ENCODE measurements around the gene DBP.

The DBP gene

DNA sequence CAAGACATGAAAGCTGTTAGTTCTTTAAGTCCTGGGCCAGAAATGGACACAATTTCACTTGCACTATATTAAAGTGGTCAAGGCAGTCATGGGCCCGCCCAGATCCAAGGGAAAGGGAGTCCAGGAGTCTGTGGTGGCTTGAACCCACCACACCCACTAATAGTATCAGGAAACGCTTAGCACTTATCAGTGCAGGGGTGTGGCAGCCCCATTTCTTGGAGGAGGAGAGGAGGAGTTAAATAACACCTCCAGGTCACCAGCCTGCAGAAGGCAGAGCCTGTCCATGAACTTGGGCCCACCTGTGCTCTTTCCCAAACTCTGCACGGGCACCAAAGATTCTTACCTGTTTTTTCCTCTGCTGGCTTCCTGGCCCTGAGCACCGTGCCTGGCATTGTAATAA, 41.0 kb upstream of the DBP start:
- WGBS, 2 donors (ENCODE audit: extremely low coverage in 2 of 2, insufficient read length in 2 of 2, insufficient replicate concordance in 1 of 2): no CpG with 5 or more reads among the region's 4 CpGs
- H3K23ac ChIP-seq (ENCODE audit: low read depth, low read length, poor library complexity): no peak overlapping the region
- H3K4ac ChIP-seq (ENCODE audit: low read length): no peak overlapping the region
- H2BK12ac ChIP-seq (ENCODE audit: low read length): no peak overlapping the region
- no peak overlapping the region for H2BK120ac ChIP-seq (ENCODE audit: low read depth, low read length)
- H3K4me2 ChIP-seq (ENCODE audit: insufficient read depth, low read length, poor library complexity, severe bottlenecking): no peak overlapping the region
- H3K9ac ChIP-seq (ENCODE audit: low read depth, low read length, poor library complexity): no peak overlapping the region
- no peaks in the 10 kb centered on the region for H3K36me3 ChIP-seq (replicated peaks in 1 of 2; ENCODE audit: control insufficient read depth in 2 of 2, insufficient read depth in 2 of 2, low read length in 2 of 2)
- H3K9me3 ChIP-seq (replicated peaks in 1 of 2; ENCODE audit: control insufficient read depth in 2 of 2, insufficient read depth in 1 of 2, low read depth in 1 of 2, low read length in 2 of 2): no peaks in the 10 kb centered on the region
- no peak for DNase-seq (ENCODE audit: low spot score)
- no peak overlapping the region for H4K8ac ChIP-seq (ENCODE audit: low read depth, low read length)
- no peak overlapping the region for H3K27ac ChIP-seq (replicated peaks; ENCODE audit: low read length)
- H2BK15ac ChIP-seq (ENCODE audit: low read length): no peak overlapping the region
- peaks cover 9% of the 10 kb centered on the region in 2 donors for H3K4me1 ChIP-seq (ENCODE audit: control insufficient read depth in 2 of 2, insufficient read depth in 1 of 2, low read depth in 1 of 2, low read length in 2 of 2)
- no peak overlapping the region for H3K4me3 ChIP-seq (ENCODE audit: low read length in 2 of 2)
- H2AFZ ChIP-seq (ENCODE audit: low read length): no peak overlapping the region
- H3K27me3 ChIP-seq (ENCODE audit: control insufficient read depth in 3 of 3, insufficient read depth in 3 of 3, low read depth in 1 of 3, low read length in 3 of 3): peaks cover 0 to 10% (median 6%) of the 10 kb centered on the region in 3 experiments
- no peak overlapping the region for H3K18ac ChIP-seq (ENCODE audit: low read length)
- no peaks in the 10 kb centered on the region for H3K79me1 ChIP-seq (ENCODE audit: low read depth, low read length)
- H2AK5ac ChIP-seq (ENCODE audit: low read depth, low read length): no peak overlapping the region
- no peak overlapping the region for H2BK5ac ChIP-seq (ENCODE audit: low read length)
- H4K91ac ChIP-seq (ENCODE audit: low read depth, low read length, poor library complexity): no peak overlapping the region
- no peak overlapping the region for H3K14ac ChIP-seq (ENCODE audit: low read length)

DNA sequence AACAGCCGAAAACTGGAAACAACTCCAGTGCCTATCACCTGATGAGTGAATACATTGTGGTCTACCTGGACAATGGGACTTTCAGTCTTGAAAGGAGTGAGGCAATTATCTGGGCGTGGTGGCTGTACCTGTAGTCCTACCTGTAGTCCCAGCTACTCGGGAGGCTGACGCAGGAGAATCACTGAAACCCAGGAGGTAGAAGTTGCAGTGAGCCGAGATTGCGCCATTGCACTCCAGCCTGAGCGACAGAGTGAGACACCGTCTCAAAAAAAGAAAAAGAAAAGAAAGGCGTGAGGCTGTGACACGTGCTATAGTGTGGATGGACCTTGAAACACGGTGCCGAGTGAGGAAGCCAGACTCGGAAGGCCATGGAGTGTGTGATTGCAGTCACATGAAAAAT, 39.7 kb upstream of the DBP start:
- H3K27ac ChIP-seq (replicated peaks; ENCODE audit: low read length): no peak overlapping the region
- no peak overlapping the region for H3K4ac ChIP-seq (ENCODE audit: low read length)

GRCh38 chr19:48676487-48676886, 39.3 kb upstream of the DBP start:
- Histone ChIP-seq H2AK5ac (ENCODE audit: low read depth, low read length) (peak overlapping the region; percentile 77), H2BK5ac (ENCODE audit: low read length) (no peak overlapping the region), H2BK15ac (ENCODE audit: low read length) (no peak overlapping the region), H3K27me3 (ENCODE audit: control insufficient read depth in 3 of 3, insufficient read depth in 3 of 3, low read depth in 1 of 3, low read length in 3 of 3) (peaks cover 0 to 15% (median 6%) of the 10 kb centered on the region in 3 experiments), H3K9ac (ENCODE audit: low read depth, low read length, poor library complexity) (no peak overlapping the region), H2BK120ac (ENCODE audit: low read depth, low read length) (no peak overlapping the region), H3K4ac (ENCODE audit: low read length) (no peak overlapping the region), H3K79me1 (ENCODE audit: low read depth, low read length) (no peaks in the 10 kb centered on the region), H3K9me3 (replicated peaks in 1 of 2; ENCODE audit: control insufficient read depth in 2 of 2, insufficient read depth in 1 of 2, low read depth in 1 of 2, low read length in 2 of 2) (no peaks in the 10 kb centered on the region), H3K23ac (ENCODE audit: low read depth, low read length, poor library complexity) (no peak overlapping the region), H3K4me3 (ENCODE audit: low read length in 2 of 2) (no peak overlapping the region), H3K4me2 (ENCODE audit: insufficient read depth, low read length, poor library complexity, severe bottlenecking) (no peak overlapping the region), H3K4me1 (ENCODE audit: control insufficient read depth in 2 of 2, insufficient read depth in 1 of 2, low read depth in 1 of 2, low read length in 2 of 2) (peaks cover 11 to 12% of the 10 kb centered on the region in 2 donors), H3K14ac (ENCODE audit: low read length) (no peak overlapping the region), H2BK12ac (ENCODE audit: low read length) (peak overlapping the region; percentile 68), H2AFZ (ENCODE audit: low read length) (no peak overlapping the region), H4K8ac (ENCODE audit: low read depth, low read length) (no peak overlapping the region), H3K27ac (replicated peaks; ENCODE audit: low read length) (no peak overlapping the region), H3K36me3 (replicated peaks in 1 of 2; ENCODE audit: control insufficient read depth in 2 of 2, insufficient read depth in 2 of 2, low read length in 2 of 2) (no peaks in the 10 kb centered on the region), H4K91ac (ENCODE audit: low read depth, low read length, poor library complexity) (no peak overlapping the region), H3K18ac (ENCODE audit: low read length) (peak overlapping the region; percentile 62)
- DNase-seq (ENCODE audit: low spot score): no peak
- no CpG with 5 or more reads among the region's 17 CpGs for WGBS, 2 donors (ENCODE audit: extremely low coverage in 2 of 2, insufficient read length in 2 of 2, insufficient replicate concordance in 1 of 2)

More for the DNA sequence above, 39.7 kb upstream of the DBP start:
- no peak for DNase-seq (ENCODE audit: low spot score)
- H2BK12ac ChIP-seq (ENCODE audit: low read length): no peak overlapping the region
- H3K9me3 ChIP-seq (replicated peaks in 1 of 2; ENCODE audit: control insufficient read depth in 2 of 2, insufficient read depth in 1 of 2, low read depth in 1 of 2, low read length in 2 of 2): no peaks in the 10 kb centered on the region
- no peak overlapping the region for H2BK15ac ChIP-seq (ENCODE audit: low read length)
- H3K18ac ChIP-seq (ENCODE audit: low read length): peak overlapping the region; percentile 19
- H3K9ac ChIP-seq (ENCODE audit: low read depth, low read length, poor library complexity): no peak overlapping the region
- peaks cover 11 to 12% of the 10 kb centered on the region in 2 donors for H3K4me1 ChIP-seq (ENCODE audit: control insufficient read depth in 2 of 2, insufficient read depth in 1 of 2, low read depth in 1 of 2, low read length in 2 of 2)
- H2AK5ac ChIP-seq (ENCODE audit: low read depth, low read length): no peak overlapping the region
- H3K27me3 ChIP-seq (ENCODE audit: control insufficient read depth in 3 of 3, insufficient read depth in 3 of 3, low read depth in 1 of 3, low read length in 3 of 3): peaks cover 0 to 15% (median 6%) of the 10 kb centered on the region in 3 experiments
- H4K8ac ChIP-seq (ENCODE audit: low read depth, low read length): no peak overlapping the region
- no CpG with 5 or more reads among the region's 13 CpGs for WGBS, 2 donors (ENCODE audit: extremely low coverage in 2 of 2, insufficient read length in 2 of 2, insufficient replicate concordance in 1 of 2)
- no peak overlapping the region for H2BK120ac ChIP-seq (ENCODE audit: low read depth, low read length)
- no peaks in the 10 kb centered on the region for H3K79me1 ChIP-seq (ENCODE audit: low read depth, low read length)
- H3K4me2 ChIP-seq (ENCODE audit: insufficient read depth, low read length, poor library complexity, severe bottlenecking): no peak overlapping the region
- no peak overlapping the region for H2BK5ac ChIP-seq (ENCODE audit: low read length)
- no peak overlapping the region for H3K14ac ChIP-seq (ENCODE audit: low read length)
- no peaks in the 10 kb centered on the region for H3K36me3 ChIP-seq (replicated peaks in 1 of 2; ENCODE audit: control insufficient read depth in 2 of 2, insufficient read depth in 2 of 2, low read length in 2 of 2)
- no peak overlapping the region for H2AFZ ChIP-seq (ENCODE audit: low read length)
- H4K91ac ChIP-seq (ENCODE audit: low read depth, low read length, poor library complexity): no peak overlapping the region
- no peak overlapping the region for H3K23ac ChIP-seq (ENCODE audit: low read depth, low read length, poor library complexity)
- no peak overlapping the region for H3K4me3 ChIP-seq (ENCODE audit: low read length in 2 of 2)

DNA sequence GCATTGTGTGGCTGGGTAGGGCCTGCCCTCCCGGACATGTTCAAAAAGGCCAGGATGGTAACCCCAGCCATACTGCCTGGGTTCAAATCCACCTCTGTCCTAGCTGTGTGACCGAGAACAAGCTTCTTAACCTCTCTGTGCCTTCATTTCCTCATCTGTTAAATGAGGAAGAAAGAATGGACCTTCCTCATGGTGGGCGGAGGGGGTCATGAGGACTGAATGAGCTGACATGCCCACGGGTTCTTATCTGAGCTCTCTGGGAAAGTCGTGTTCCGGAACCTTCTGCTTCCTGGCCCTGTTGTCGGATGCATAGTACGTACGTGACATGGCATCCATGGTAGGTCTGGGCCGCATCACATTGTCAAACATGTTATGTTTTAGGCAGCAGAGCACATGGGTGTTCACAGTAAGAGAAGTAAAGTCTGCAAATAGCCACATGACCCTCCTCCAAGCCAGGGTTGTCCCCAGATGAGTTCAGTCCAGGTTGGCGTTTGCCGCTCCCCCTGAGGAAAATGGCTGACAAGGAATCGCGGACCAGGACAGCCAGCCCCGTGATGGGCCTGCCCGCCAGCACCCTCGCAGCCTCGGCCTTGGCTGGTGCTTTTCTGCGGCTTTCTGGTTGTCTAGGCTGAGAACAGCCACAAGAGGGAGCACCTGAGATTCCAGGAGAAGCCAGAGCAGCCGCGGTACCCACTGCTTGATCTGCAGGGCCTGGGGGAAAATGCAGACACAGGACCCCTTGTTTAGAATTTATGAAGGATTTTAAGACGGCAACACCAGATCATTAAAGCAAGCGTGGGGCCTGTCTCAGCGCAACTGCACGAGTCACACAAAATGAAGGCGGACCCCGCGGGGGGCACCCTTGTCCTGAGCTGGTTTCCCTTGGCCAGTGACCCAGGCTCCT, 38.0 kb upstream of the DBP start:
- no peak overlapping the region for H3K4me3 ChIP-seq (ENCODE audit: low read length in 2 of 2)
- no peak overlapping the region for H4K91ac ChIP-seq (ENCODE audit: low read depth, low read length, poor library complexity)
- peaks cover 12 to 13% of the 10 kb centered on the region in 2 donors for H3K4me1 ChIP-seq (ENCODE audit: control insufficient read depth in 2 of 2, insufficient read depth in 1 of 2, low read depth in 1 of 2, low read length in 2 of 2)
- no peak overlapping the region for H2BK120ac ChIP-seq (ENCODE audit: low read depth, low read length)
- peak; percentile 82 for DNase-seq (ENCODE audit: low spot score)
- no CpG with 5 or more reads among the region's 28 CpGs for WGBS, 2 donors (ENCODE audit: extremely low coverage in 2 of 2, insufficient read length in 2 of 2, insufficient replicate concordance in 1 of 2)
- peak overlapping the region; percentile 6 for H3K18ac ChIP-seq (ENCODE audit: low read length)
- H3K9ac ChIP-seq (ENCODE audit: low read depth, low read length, poor library complexity): no peak overlapping the region
- H3K79me1 ChIP-seq (ENCODE audit: low read depth, low read length): no peaks in the 10 kb centered on the region
- no peaks in the 10 kb centered on the region for H3K36me3 ChIP-seq (replicated peaks in 1 of 2; ENCODE audit: control insufficient read depth in 2 of 2, insufficient read depth in 2 of 2, low read length in 2 of 2)
- no peak overlapping the region for H2BK15ac ChIP-seq (ENCODE audit: low read length)
- H3K27me3 ChIP-seq (ENCODE audit: control insufficient read depth in 3 of 3, insufficient read depth in 3 of 3, low read depth in 1 of 3, low read length in 3 of 3): peaks cover 0 to 15% (median 6%) of the 10 kb centered on the region in 3 experiments
- H3K4me2 ChIP-seq (ENCODE audit: insufficient read depth, low read length, poor library complexity, severe bottlenecking): no peak overlapping the region
- H3K4ac ChIP-seq (ENCODE audit: low read length): no peak overlapping the region
- peak overlapping the region; percentile 84 for H2AFZ ChIP-seq (ENCODE audit: low read length)
- no peak overlapping the region for H2BK12ac ChIP-seq (ENCODE audit: low read length)
- H3K9me3 ChIP-seq (replicated peaks in 1 of 2; ENCODE audit: control insufficient read depth in 2 of 2, insufficient read depth in 1 of 2, low read depth in 1 of 2, low read length in 2 of 2): no peaks in the 10 kb centered on the region
- H3K14ac ChIP-seq (ENCODE audit: low read length): no peak overlapping the region
- H3K27ac ChIP-seq (replicated peaks; ENCODE audit: low read length): no peak overlapping the region
- H3K23ac ChIP-seq (ENCODE audit: low read depth, low read length, poor library complexity): no peak overlapping the region
- peak overlapping the region; percentile 57 for H4K8ac ChIP-seq (ENCODE audit: low read depth, low read length)
- no peak overlapping the region for H2BK5ac ChIP-seq (ENCODE audit: low read length)
- peak overlapping the region; percentile 12 for H2AK5ac ChIP-seq (ENCODE audit: low read depth, low read length)

Data from neuronal stem cell (in vitro differentiated cells).